ENCODE measurements around the gene TRIM21. TPM values are rescaled to one million over a fixed set of nuclear protein-coding genes. Genes with fewer than 3 reads are reported as not detected.
A peak's percentile ranks its signal among the peaks of the same experiment; 100 is the strongest.
"Not testable (repeated sequence)": the region's sequence is repeated elsewhere in the genome, so short reads cannot be mapped to it uniquely, and the experiment has no call there.

The TRIM21 gene
- polyA plus RNA-seq, 1 donor, result 48.5 TPM

DNA sequence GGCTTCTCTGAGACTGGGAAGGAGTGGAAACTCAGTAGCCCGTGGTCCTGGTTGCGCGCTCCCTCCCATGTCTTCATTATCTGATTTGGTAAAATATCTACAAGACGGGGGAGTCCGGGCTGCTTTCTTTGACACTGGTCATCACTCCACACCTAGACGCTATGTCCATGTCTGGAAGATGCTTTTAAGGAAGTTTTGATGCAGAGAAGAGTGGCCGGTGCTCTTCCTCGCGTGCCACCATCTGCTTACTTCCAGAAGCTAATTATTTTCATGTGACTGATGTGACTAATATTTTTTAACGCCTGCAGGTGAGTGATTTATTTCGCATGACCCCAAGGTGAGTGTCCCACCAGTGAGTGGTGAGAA is 339 bp upstream of the TRIM21 start:
- H3K36me3 ChIP-seq (ENCODE audit: control insufficient read depth, insufficient read depth, low read length), result peaks cover 15% of the 10 kb centered on the region
- H3K27ac ChIP-seq (ENCODE audit: low read length), result no peak overlapping the region
- 83% methylated on average over 1 of the region's 11 CpGs for WGBS (ENCODE audit: insufficient coverage, low lambda C conversion rate)
- peaks cover 3% of the 10 kb centered on the region for H3K4me1 ChIP-seq (ENCODE audit: control insufficient read depth, insufficient read depth, low read length)
- H3K9me3 ChIP-seq (ENCODE audit: control insufficient read depth, low read depth, low read length), result no peaks in the 10 kb centered on the region
- DNase-seq, result no peak
- H3K4me3 ChIP-seq (ENCODE audit: low read length), result peak overlapping the region; percentile 85
- no peaks in the 10 kb centered on the region for H3K27me3 ChIP-seq (ENCODE audit: control insufficient read depth, insufficient read depth, low read length)

GRCh38 chr11:4388221-4388620 is 5.3 kb downstream of the TRIM21 start:
- no peak for DNase-seq
- Histone ChIP-seq H3K4me1 (ENCODE audit: control insufficient read depth, insufficient read depth, low read length) (peaks cover 3% of the 10 kb centered on the region), H3K9me3 (ENCODE audit: control insufficient read depth, low read depth, low read length) (no peaks in the 10 kb centered on the region), H3K27ac (ENCODE audit: low read length) (no peak overlapping the region), H3K4me3 (ENCODE audit: low read length) (no peak overlapping the region), H3K36me3 (ENCODE audit: control insufficient read depth, insufficient read depth, low read length) (peaks cover 62% of the 10 kb centered on the region), H3K27me3 (ENCODE audit: control insufficient read depth, insufficient read depth, low read length) (no peaks in the 10 kb centered on the region)
- no CpG with 5 or more reads among the region's 2 CpGs for WGBS (ENCODE audit: insufficient coverage, low lambda C conversion rate)

- no peak overlapping the region for H3K27ac ChIP-seq (ENCODE audit: low read length)
- WGBS (ENCODE audit: insufficient coverage, low lambda C conversion rate), result no CpG with 5 or more reads among the region's 3 CpGs
These were observed 7.3 kb downstream of the TRIM21 start for GRCh38 chr11:4385978-4386740.

DNA sequence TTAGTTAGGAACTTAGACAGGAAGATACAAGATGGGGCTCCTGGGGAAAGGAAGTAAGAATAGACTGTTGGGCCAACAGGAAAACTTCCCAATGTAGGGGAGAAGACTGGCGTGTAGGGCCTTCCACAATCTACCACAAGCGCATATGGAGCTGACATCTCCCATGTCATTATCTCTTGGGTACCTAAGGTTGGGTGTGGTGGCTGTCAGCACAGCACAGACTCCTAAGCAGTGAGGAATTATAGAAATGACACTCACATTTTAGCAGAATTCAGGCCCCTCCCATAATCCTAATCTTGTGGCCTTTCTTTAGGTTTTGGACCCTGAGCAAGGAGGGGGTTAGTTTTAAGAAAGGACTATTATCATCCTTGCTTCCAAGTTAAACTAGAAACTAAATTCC is 11.6 kb downstream of the TRIM21 start:
- Histone ChIP-seq H3K36me3 (ENCODE audit: control insufficient read depth, insufficient read depth, low read length) (peaks cover 30% of the 10 kb centered on the region), H3K4me3 (ENCODE audit: low read length) (no peak overlapping the region), H3K4me1 (ENCODE audit: control insufficient read depth, insufficient read depth, low read length) (no peaks in the 10 kb centered on the region), H3K9me3 (ENCODE audit: control insufficient read depth, low read depth, low read length) (no peaks in the 10 kb centered on the region), H3K27me3 (ENCODE audit: control insufficient read depth, insufficient read depth, low read length) (no peaks in the 10 kb centered on the region), H3K27ac (ENCODE audit: low read length) (no peak overlapping the region)
- DNase-seq, result no peak
- no CpG with 5 or more reads among the region's 2 CpGs for WGBS (ENCODE audit: insufficient coverage, low lambda C conversion rate)

More at GRCh38 chr11:4385978-4386740, 7.3 kb downstream of the TRIM21 start:
- H3K27me3 ChIP-seq (ENCODE audit: control insufficient read depth, insufficient read depth, low read length), result no peaks in the 10 kb centered on the region
- H3K36me3 ChIP-seq (ENCODE audit: control insufficient read depth, insufficient read depth, low read length), result peaks cover 63% of the 10 kb centered on the region
- no peak overlapping the region for H3K4me3 ChIP-seq (ENCODE audit: low read length)
- H3K4me1 ChIP-seq (ENCODE audit: control insufficient read depth, insufficient read depth, low read length), result no peaks in the 10 kb centered on the region
- DNase-seq, result no peak
- H3K9me3 ChIP-seq (ENCODE audit: control insufficient read depth, low read depth, low read length), result no peaks in the 10 kb centered on the region

GRCh38 chr11:4375431-4376140 is 17.9 kb downstream of the TRIM21 start:
- no peaks in the 10 kb centered on the region for H3K4me1 ChIP-seq (ENCODE audit: control insufficient read depth, insufficient read depth, low read length)
- no peaks in the 10 kb centered on the region for H3K36me3 ChIP-seq (ENCODE audit: control insufficient read depth, insufficient read depth, low read length)
- no peaks in the 10 kb centered on the region for H3K9me3 ChIP-seq (ENCODE audit: control insufficient read depth, low read depth, low read length)
- no peak overlapping the region for H3K4me3 ChIP-seq (ENCODE audit: low read length)
- no peaks in the 10 kb centered on the region for H3K27me3 ChIP-seq (ENCODE audit: control insufficient read depth, insufficient read depth, low read length)
- H3K27ac ChIP-seq (ENCODE audit: low read length), result no peak overlapping the region
- DNase-seq, result no peak
- 80% methylated on average over 3 of the region's 5 CpGs for WGBS (ENCODE audit: insufficient coverage, low lambda C conversion rate)

- no peaks in the 10 kb centered on the region for H3K27me3 ChIP-seq (ENCODE audit: control insufficient read depth, insufficient read depth, low read length)
- H3K27ac ChIP-seq (ENCODE audit: low read length), result no peak overlapping the region
- no peak overlapping the region for H3K4me3 ChIP-seq (ENCODE audit: low read length)
- no peak for DNase-seq
- H3K9me3 ChIP-seq (ENCODE audit: control insufficient read depth, low read depth, low read length), result no peaks in the 10 kb centered on the region
- WGBS (ENCODE audit: insufficient coverage, low lambda C conversion rate), result 100% methylated on average over 1 of the region's 3 CpGs
- H3K36me3 ChIP-seq (ENCODE audit: control insufficient read depth, insufficient read depth, low read length), result no peaks in the 10 kb centered on the region
- no peaks in the 10 kb centered on the region for H3K4me1 ChIP-seq (ENCODE audit: control insufficient read depth, insufficient read depth, low read length)
These were observed 23.3 kb downstream of the TRIM21 start for GRCh38 chr11:4370166-4370565.

DNA sequence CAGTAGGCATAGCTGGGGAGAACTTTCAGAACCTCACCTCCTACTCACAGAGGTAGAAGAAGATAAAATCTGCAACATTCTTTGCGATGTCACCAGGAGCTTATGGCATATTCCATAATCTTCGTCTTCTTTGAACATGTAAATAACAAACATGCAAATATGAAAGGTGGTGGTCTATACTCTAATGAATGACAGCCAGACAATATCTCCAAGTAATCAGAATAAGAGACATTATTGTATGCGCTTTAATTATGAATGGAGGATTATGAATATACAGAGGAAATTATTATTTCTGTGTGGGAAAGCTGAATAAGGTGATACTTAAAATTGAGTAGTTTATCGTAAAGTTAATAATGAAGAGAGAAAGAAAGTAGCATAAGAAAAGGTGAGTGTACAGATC is 25.2 kb downstream of the TRIM21 start, which contains the start of gene OR52B4:
OR52B4 (minus strand) TSS at position 101 of the 400 bp plus-strand sequence; CDS start at position 10, 91 bp downstream.
- DNase-seq, result no peak
- 88% methylated on average over 3 of the region's 4 CpGs for WGBS (ENCODE audit: insufficient coverage, low lambda C conversion rate)
- H3K27ac ChIP-seq (ENCODE audit: low read length), result no peak within 1 kb of the TSS

GRCh38 chr11:4348142-4348541 is 45.4 kb downstream of the TRIM21 start:
- not testable (repeated sequence) for H3K36me3 ChIP-seq (ENCODE audit: control insufficient read depth, insufficient read depth, low read length); H3K4me1 ChIP-seq (ENCODE audit: control insufficient read depth, insufficient read depth, low read length); H3K4me3 ChIP-seq (ENCODE audit: low read length); DNase-seq; H3K27me3 ChIP-seq (ENCODE audit: control insufficient read depth, insufficient read depth, low read length); H3K9me3 ChIP-seq (ENCODE audit: control insufficient read depth, low read depth, low read length); H3K27ac ChIP-seq (ENCODE audit: low read length)
- no CpG with 5 or more reads among the region's 5 CpGs for WGBS (ENCODE audit: insufficient coverage, low lambda C conversion rate)

More for the DNA sequence above, 25.2 kb downstream of the TRIM21 start, which contains the start of gene OR52B4:
- H3K4me3 ChIP-seq (ENCODE audit: low read length), result no peak within 1 kb of the TSS
- H3K27me3 ChIP-seq (ENCODE audit: control insufficient read depth, insufficient read depth, low read length), result no peaks in the 10 kb centered on the region
- no peaks in the 10 kb centered on the region for H3K4me1 ChIP-seq (ENCODE audit: control insufficient read depth, insufficient read depth, low read length)
- no peaks in the 10 kb centered on the region for H3K9me3 ChIP-seq (ENCODE audit: control insufficient read depth, low read depth, low read length)
- no peaks in the 10 kb centered on the region for H3K36me3 ChIP-seq (ENCODE audit: control insufficient read depth, insufficient read depth, low read length)

GRCh38 chr11:4345366-4345765 is 48.1 kb downstream of the TRIM21 start:
- no CpG with 5 or more reads among the region's 2 CpGs for WGBS (ENCODE audit: insufficient coverage, low lambda C conversion rate)
- not testable (repeated sequence) for H3K27me3 ChIP-seq (ENCODE audit: control insufficient read depth, insufficient read depth, low read length); H3K36me3 ChIP-seq (ENCODE audit: control insufficient read depth, insufficient read depth, low read length)

More at GRCh38 chr11:4345366-4345765, 48.1 kb downstream of the TRIM21 start:
- H3K4me1 ChIP-seq (ENCODE audit: control insufficient read depth, insufficient read depth, low read length); H3K27ac ChIP-seq (ENCODE audit: low read length); H3K9me3 ChIP-seq (ENCODE audit: control insufficient read depth, low read depth, low read length); H3K4me3 ChIP-seq (ENCODE audit: low read length); DNase-seq: not testable (repeated sequence)
